ENCODE results near the gene MT1X.

The MT1X gene

DNA sequence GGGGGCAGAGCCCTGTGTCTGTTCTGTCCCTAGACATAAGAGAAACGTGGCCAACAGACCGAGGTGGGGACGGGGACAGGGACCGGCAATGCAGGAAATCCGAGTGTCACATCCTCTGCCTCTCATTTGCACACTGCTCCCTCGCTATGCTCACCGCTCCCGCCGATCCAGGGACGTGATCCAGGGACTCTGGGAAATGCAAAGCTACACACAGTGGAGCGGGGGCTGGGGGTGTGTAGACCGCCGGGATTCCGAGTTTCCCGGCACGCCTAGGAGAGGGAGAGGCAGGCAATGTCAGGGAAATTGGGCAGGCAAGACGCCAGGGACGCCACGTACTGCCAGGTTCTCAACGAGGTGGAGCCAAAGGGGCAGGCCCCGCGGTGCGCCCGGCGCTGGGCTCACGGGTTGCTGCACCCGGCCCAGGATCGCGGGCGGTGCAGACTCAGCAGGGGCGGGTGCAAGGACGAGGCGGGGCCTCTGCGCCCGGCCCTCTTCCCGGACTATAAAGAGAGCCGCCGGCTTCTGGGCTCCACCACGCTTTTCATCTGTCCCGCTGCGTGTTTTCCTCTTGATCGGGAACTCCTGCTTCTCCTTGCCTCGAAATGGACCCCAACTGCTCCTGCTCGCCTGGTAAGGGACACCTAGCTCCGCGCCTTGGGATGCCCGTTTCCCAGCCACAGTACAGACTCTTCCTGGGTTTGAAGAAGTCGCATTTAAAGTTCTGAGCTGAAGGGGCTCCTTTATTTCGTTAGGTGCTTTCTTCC lies at the start of gene MT1X:
Gene MT1X (plus strand): TSS at position 532 of the 764 bp plus-strand sequence. CDS start 71 bp downstream, at position 603.
- H2AFZ ChIP-seq (ENCODE audit: low read length), result peak within 1 kb of the TSS; percentile 98
- peaks cover 19% of the 10 kb centered on the region for H3K27me3 ChIP-seq (replicated peaks; ENCODE audit: insufficient read depth, low read length)
- H4K20me1 ChIP-seq (ENCODE audit: insufficient read depth, low read length), result no peaks in the 10 kb centered on the region
- no peaks in the 10 kb centered on the region for H3K79me2 ChIP-seq (ENCODE audit: low read length)
- no peak within 1 kb of the TSS for H3K27ac ChIP-seq (ENCODE audit: low read length)
- H3K4me1 ChIP-seq (ENCODE audit: low read length), result no peaks in the 10 kb centered on the region
- no peaks in the 10 kb centered on the region for H3K36me3 ChIP-seq (replicated peaks; ENCODE audit: insufficient read depth, low read length)
- no peaks in the 10 kb centered on the region for H3K9me2 ChIP-seq (replicated peaks; ENCODE audit: insufficient read depth, low read length)
- H3F3A ChIP-seq (ENCODE audit: insufficient read depth, low read length), result no peaks in the 10 kb centered on the region
- DNase-seq, result peak; percentile 87
- peak within 1 kb of the TSS; percentile 90 for H3K4me2 ChIP-seq (ENCODE audit: low read depth, low read length)
- peak within 1 kb of the TSS; percentile 71 for H3K4me3 ChIP-seq (ENCODE audit: low read length)
- peak within 1 kb of the TSS; percentile 59; the same call in 1 of the 2 replicates for H3K9ac ChIP-seq (ENCODE audit: low read length)
- no peaks in the 10 kb centered on the region for H3K9me3 ChIP-seq (replicated peaks; ENCODE audit: insufficient read depth, low read length)
- TF ChIP-seq EZH2 (optimal IDR thresholded peaks at IDR 0.05; ENCODE audit: low read depth, low read length), result no peak

DNA sequence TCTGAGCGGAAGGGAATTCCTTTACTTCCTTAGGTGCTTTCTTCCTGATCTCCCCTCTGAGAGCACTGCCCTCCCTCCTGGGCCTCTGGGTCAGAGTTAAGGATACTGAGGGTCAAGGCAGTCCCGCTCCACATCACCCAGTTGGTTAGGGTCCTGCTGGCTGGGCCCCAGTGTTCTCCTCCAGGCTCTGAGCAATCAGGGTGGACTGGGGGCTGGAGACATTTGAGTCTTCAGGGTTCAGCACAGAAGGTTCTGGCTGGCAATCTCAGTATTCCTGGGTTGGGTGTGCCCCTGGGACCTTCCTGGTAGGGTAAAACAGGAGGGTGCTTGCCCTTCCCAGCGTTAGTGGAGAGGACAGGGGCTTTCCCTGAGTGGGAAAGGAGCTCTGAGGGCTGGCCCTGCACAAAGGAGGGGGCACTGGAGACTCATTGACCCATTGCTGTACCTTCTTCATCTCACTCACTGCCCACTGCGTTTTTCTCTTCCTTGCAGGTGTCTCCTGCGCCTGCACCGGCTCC lies 49.4 kb upstream of the MT1X start:
- Histone ChIP-seq H3K4me2 (ENCODE audit: low read depth, low read length) (no peak overlapping the region), H3K4me3 (ENCODE audit: low read length) (no peak overlapping the region)
- DNase-seq, result no peak

DNA sequence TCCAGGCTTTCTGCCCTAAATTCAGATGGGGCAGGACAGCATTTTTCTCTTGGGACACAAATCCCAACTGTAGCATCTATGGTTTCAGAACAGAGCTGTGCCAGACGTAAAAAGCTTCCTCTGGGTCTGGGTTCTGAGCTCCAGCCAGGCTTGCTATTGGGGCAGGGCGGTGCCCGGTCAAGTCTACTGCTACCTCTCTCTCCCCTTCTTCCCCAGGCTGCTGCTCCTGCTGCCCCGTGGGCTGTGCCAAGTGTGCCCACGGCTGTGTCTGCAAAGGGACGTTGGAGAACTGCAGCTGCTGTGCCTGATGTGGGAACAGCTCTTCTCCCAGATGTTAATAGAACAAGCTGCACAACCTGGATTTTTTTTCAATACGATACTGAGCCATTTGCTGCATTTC lies 48.7 kb upstream of the MT1X start:
- Histone ChIP-seq H3K27me3 (replicated peaks; ENCODE audit: insufficient read depth, low read length) (peaks cover 79% of the 10 kb centered on the region), H3K36me3 (replicated peaks; ENCODE audit: insufficient read depth, low read length) (no peaks in the 10 kb centered on the region), H3K4me3 (ENCODE audit: low read length) (no peak overlapping the region), H4K20me1 (ENCODE audit: insufficient read depth, low read length) (no peaks in the 10 kb centered on the region), H2AFZ (ENCODE audit: low read length) (no peak overlapping the region), H3K4me2 (ENCODE audit: low read depth, low read length) (no peak overlapping the region), H3K27ac (ENCODE audit: low read length) (no peak overlapping the region), H3K9me2 (replicated peaks; ENCODE audit: insufficient read depth, low read length) (no peaks in the 10 kb centered on the region), H3K4me1 (ENCODE audit: low read length) (no peaks in the 10 kb centered on the region), H3K79me2 (ENCODE audit: low read length) (no peaks in the 10 kb centered on the region), H3K9ac (ENCODE audit: low read length) (no peak overlapping the region), H3K9me3 (replicated peaks; ENCODE audit: insufficient read depth, low read length) (no peaks in the 10 kb centered on the region), H3F3A (ENCODE audit: insufficient read depth, low read length) (no peaks in the 10 kb centered on the region)
- TF ChIP-seq CTCF (IDR thresholded peaks at IDR 0.05; ENCODE audit: low read length), result no peak
- no peak for TF ChIP-seq EZH2 (optimal IDR thresholded peaks at IDR 0.05; ENCODE audit: low read depth, low read length)
- no peak for TF ChIP-seq EZH2phosphoT487 (IDR thresholded peaks at IDR 0.05; ENCODE audit: low read length)
- no peak for DNase-seq

More for the DNA sequence above, 49.4 kb upstream of the MT1X start:
- Histone ChIP-seq H3K9me3 (replicated peaks; ENCODE audit: insufficient read depth, low read length) (no peaks in the 10 kb centered on the region), H3K4me1 (ENCODE audit: low read length) (no peaks in the 10 kb centered on the region), H3F3A (ENCODE audit: insufficient read depth, low read length) (no peaks in the 10 kb centered on the region), H2AFZ (ENCODE audit: low read length) (no peak overlapping the region), H3K9me2 (replicated peaks; ENCODE audit: insufficient read depth, low read length) (no peaks in the 10 kb centered on the region), H3K27ac (ENCODE audit: low read length) (no peak overlapping the region), H3K36me3 (replicated peaks; ENCODE audit: insufficient read depth, low read length) (no peaks in the 10 kb centered on the region), H3K9ac (ENCODE audit: low read length) (no peak overlapping the region), H4K20me1 (ENCODE audit: insufficient read depth, low read length) (no peaks in the 10 kb centered on the region), H3K27me3 (replicated peaks; ENCODE audit: insufficient read depth, low read length) (peaks cover 77% of the 10 kb centered on the region), H3K79me2 (ENCODE audit: low read length) (no peaks in the 10 kb centered on the region)
- no peak for TF ChIP-seq EZH2phosphoT487 (IDR thresholded peaks at IDR 0.05; ENCODE audit: low read length)
- TF ChIP-seq EZH2 (optimal IDR thresholded peaks at IDR 0.05; ENCODE audit: low read depth, low read length), result no peak
- TF ChIP-seq CTCF (IDR thresholded peaks at IDR 0.05; ENCODE audit: low read length), result no peak

Data from MM.1S (cell line).